AG09309 (cell line): ENCODE measurements around the gene ITGAL.

ENCODE experiments used
- DNase-seq: peaks from one replicate; pipeline ENCODE4 v3.0.0-alpha.2; 2010; ENCODE audit warnings: low read depth
- H3K4me3 ChIP-seq: 2 replicates; pipeline ENCODE4 v1.5.1; 2011; ENCODE audit warnings: mild to moderate bottlenecking, low read depth, low read length, moderate library complexity; ENCODE audit not compliant: control insufficient read depth
- TF ChIP-seq, protein P1 (sequence below): IDR thresholded peaks from 2 replicates; pipeline ENCODE4 v1.5.1; 2011; ENCODE audit warnings: mild to moderate bottlenecking, low read depth, low read length, inconsistent platforms; ENCODE audit not compliant: insufficient read depth, control insufficient read depth; ENCODE audit errors: missing control alignments

The ITGAL gene

GRCh38 chr16:30472328-30472942, at the start of gene ITGAL:
Gene ITGAL, plus strand, starts transcription at chr16:30472742. Its CDS starts 96 bp downstream, at chr16:30472838.
- no peak within 1 kb of the TSS for H3K4me3 ChIP-seq
- TF ChIP-seq, protein P1, sequence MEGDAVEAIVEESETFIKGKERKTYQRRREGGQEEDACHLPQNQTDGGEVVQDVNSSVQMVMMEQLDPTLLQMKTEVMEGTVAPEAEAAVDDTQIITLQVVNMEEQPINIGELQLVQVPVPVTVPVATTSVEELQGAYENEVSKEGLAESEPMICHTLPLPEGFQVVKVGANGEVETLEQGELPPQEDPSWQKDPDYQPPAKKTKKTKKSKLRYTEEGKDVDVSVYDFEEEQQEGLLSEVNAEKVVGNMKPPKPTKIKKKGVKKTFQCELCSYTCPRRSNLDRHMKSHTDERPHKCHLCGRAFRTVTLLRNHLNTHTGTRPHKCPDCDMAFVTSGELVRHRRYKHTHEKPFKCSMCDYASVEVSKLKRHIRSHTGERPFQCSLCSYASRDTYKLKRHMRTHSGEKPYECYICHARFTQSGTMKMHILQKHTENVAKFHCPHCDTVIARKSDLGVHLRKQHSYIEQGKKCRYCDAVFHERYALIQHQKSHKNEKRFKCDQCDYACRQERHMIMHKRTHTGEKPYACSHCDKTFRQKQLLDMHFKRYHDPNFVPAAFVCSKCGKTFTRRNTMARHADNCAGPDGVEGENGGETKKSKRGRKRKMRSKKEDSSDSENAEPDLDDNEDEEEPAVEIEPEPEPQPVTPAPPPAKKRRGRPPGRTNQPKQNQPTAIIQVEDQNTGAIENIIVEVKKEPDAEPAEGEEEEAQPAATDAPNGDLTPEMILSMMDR: no peak
- no peak for DNase-seq

GRCh38 chr16:30428055-30428454, 44.5 kb upstream of the ITGAL start:
- DNase-seq: no peak
- TF ChIP-seq, protein P1: no peak
- no peak overlapping the region for H3K4me3 ChIP-seq

GRCh38 chr16:30429418-30429677, 43.2 kb upstream of the ITGAL start:
- peak overlapping the region; percentile 70 for H3K4me3 ChIP-seq
- DNase-seq: no peak
- TF ChIP-seq, protein P1: no peak

DNA sequence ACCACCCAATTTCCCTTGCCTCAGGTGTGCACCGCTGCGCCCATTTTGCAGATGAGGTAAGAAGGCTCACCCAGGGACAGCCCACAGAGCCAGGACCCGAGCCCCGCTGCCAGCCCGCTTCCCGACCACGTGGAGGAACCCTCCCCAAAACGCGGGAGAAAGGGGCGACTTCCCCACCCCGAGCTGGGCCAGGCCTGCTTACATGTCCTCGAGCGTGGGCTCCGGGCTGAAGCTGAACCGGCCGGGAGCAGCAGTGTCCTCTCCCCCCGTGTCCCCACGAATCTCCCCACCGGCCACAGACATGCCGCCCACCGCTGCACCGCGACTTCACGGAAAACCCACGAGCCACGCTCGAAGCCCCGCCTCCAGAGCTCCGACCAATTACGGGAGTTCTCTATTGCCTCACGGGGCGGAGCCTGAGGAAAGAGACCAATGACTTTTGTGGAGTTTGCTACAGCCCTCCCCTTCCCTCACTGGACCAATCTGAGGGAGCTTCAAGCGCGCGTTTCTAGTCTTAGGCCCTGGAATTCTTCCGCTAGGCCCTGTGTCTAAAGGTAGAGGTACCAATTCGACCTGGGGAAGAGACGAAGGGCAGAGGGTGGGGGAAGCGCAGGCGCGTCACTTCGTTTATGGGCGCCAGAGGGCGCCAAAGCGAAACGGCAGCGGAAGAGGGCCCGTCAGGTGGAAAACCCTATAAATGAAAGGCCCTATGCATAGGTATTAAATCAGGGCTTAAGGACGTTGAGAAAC, 42.7 kb upstream of the ITGAL start, which contains the start of gene DCTPP1:
Gene DCTPP1 (minus strand): TSS at position 353 of the 750 bp plus-strand sequence. CDS start 50 bp downstream, at position 303.
- DNase-seq: peak; percentile 92
- TF ChIP-seq, protein P1: peak; percentile 70
- H3K4me3 ChIP-seq: peak within 1 kb of the TSS; percentile 70

DNA sequence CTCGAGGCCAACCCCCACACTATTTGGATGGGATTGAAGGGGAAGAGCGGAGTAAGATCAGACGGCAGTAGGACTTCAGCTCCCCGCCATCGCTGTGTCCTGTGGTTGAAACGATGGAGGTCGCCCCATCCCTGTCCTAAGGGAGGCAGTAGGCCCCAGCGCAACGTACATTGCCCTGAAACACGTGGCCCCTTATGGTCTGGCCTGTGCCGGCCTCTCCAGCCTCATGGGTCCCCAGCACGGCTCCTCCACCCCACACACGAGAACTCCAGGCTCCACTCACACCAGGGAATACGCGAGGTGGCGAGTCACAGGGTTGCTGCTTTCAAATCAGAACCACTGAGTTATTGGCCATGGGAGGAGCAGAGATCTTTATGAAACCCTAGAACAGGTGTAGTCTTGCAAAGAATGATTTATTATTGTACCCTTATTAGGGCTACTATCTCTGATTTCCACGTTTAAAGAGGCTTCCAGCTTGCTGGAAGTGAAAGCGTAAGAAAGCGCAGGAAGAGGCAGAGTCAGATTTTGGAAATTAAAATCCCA, 42.0 kb upstream of the ITGAL start:
- no peak for DNase-seq
- TF ChIP-seq, protein P1: no peak
- peak overlapping the region; percentile 27 for H3K4me3 ChIP-seq

- no peak overlapping the region for H3K4me3 ChIP-seq
- DNase-seq: no peak
- TF ChIP-seq, protein P1: no peak
Measured at GRCh38 chr16:30434852-30435251, 37.7 kb upstream of the ITGAL start.
